Mucosa of descending colon (tissue), 3 donors: Measurements from ENCODE around the gene ZNF880. TPM values are rescaled to one million over a fixed set of nuclear protein-coding genes. Genes with fewer than 3 reads are reported as not detected.

Source experiments
- ATAC-seq: fragments of 200-7000 bp; cut with Tn5 transposase; one replicate; pipeline ENCODE4 v1.9.1; 2020; ENCODE audit warnings: mild to moderate bottlenecking, moderate library complexity
- DNase-seq, 3 donors: peaks; one replicate each; pipeline ENCODE4 v3.0.0-alpha.2; 2020
- H3K36me3 ChIP-seq: fragments of 200-600 bp; one replicate; pipeline ENCODE4 v1.8.0; 2021; ENCODE audit warnings: low read depth, mild to moderate bottlenecking
- H3K4me1 ChIP-seq: fragments of 200-600 bp; one replicate; pipeline ENCODE4 v1.8.0; 2021; ENCODE audit warnings: low read depth, mild to moderate bottlenecking
- H3K4me3 ChIP-seq: fragments of 200-600 bp; one replicate; pipeline ENCODE4 v1.8.0; 2021; ENCODE audit warnings: mild to moderate bottlenecking
- H3K9me3 ChIP-seq: fragments of 200-600 bp; one replicate; pipeline ENCODE4 v1.8.0; 2021; ENCODE audit warnings: mild to moderate bottlenecking
- intact Hi-C, 2 donors: fragments of 100-400 bp; cut with DNase I in 1 of 2; cut with micrococcal nuclease in 1 of 2; formaldehyde crosslinking; loops; one replicate each; pipeline versions ENCODE4 v1.11.0 to v1.11.1; 2022; cut with DNase I, micrococcal nuclease
- long read RNA-seq, 2 donors: library from polyadenylated mRNA; unstranded; transcript quantifications; one replicate each; pipeline ENCODE4 v2.0.0, GENCODE V29; 2019 to 2021
- total RNA-seq, 3 donors: library from RNA; stranded (reverse); fragmentation: NEBNext Ultra II Directional in 2 of 3; extraction: Animal tissue kit (Norgen Biotek cat#: 25700) in 2 of 3; gene quantifications; one replicate each; pipeline versions ENCODE4 v1.2.1 to v1.2.4, GENCODE V29; 2021 to 2023
- TF ChIP-seq, protein P1 (sequence below): fragments of 200-600 bp; IDR thresholded peaks from one replicate; pipeline ENCODE4 v1.8.0; 2022; ENCODE audit warnings: antibody characterized with exemption, mild to moderate bottlenecking
- donor health status: DM: no; HTN: no; CAD: no; lungs with moderate emphysema.
- donor health status: DM: no; HTN: no; CAD: no.
- donor health status: DM: no; HTN: yes; CAD: no.

Gene ZNF880
- total RNA-seq, result 10 to 100 TPM in 1 of 3 donors, 1 to 10 TPM in 2; 8.6 to 16.7 (median 9.6) TPM
- long read RNA-seq, donor 1, partial matches to known transcripts, result 0 of 9 reads
- long read RNA-seq, donor 1, other reads (novel, unspliced or antisense), result 0 of 9 reads
- long read RNA-seq, donor 2, partial matches to known transcripts, result 0 of 3 reads
- long read RNA-seq, donor 2, other reads (novel, unspliced or antisense), result 0 of 3 reads

GRCh38 chr19:52369559-52370340 lies at the start of gene ZNF880:
TSS of gene ZNF880 (plus strand) at chr19:52369923. CDS start at chr19:52369966, 43 bp downstream.
- Histone ChIP-seq H3K9me3 (peaks cover 84% of the 10 kb centered on the region), H3K4me3 (peak within 1 kb of the TSS; percentile 42), H3K4me1 (no peaks in the 10 kb centered on the region), H3K36me3 (peaks cover 6% of the 10 kb centered on the region)
- TF ChIP-seq, protein P1, sequence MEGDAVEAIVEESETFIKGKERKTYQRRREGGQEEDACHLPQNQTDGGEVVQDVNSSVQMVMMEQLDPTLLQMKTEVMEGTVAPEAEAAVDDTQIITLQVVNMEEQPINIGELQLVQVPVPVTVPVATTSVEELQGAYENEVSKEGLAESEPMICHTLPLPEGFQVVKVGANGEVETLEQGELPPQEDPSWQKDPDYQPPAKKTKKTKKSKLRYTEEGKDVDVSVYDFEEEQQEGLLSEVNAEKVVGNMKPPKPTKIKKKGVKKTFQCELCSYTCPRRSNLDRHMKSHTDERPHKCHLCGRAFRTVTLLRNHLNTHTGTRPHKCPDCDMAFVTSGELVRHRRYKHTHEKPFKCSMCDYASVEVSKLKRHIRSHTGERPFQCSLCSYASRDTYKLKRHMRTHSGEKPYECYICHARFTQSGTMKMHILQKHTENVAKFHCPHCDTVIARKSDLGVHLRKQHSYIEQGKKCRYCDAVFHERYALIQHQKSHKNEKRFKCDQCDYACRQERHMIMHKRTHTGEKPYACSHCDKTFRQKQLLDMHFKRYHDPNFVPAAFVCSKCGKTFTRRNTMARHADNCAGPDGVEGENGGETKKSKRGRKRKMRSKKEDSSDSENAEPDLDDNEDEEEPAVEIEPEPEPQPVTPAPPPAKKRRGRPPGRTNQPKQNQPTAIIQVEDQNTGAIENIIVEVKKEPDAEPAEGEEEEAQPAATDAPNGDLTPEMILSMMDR, result no peak
- peak; percentile 100 for ATAC-seq
- intact Hi-C loops, result no loop called here
- peak; percentile 92 to 94 (median 93) for DNase-seq

GRCh38 chr19:52322429-52322828 lies 47.3 kb upstream of the ZNF880 start:
- no peak for DNase-seq
- H3K4me3 ChIP-seq, result no peak overlapping the region
- H3K4me1 ChIP-seq, result no peaks in the 10 kb centered on the region
- ATAC-seq, result no peak
- intact Hi-C loops, result no loop called here
- H3K36me3 ChIP-seq, result peaks cover 44% of the 10 kb centered on the region
- H3K9me3 ChIP-seq, result peaks cover 100% of the 10 kb centered on the region
- TF ChIP-seq, protein P1, result no peak

DNA sequence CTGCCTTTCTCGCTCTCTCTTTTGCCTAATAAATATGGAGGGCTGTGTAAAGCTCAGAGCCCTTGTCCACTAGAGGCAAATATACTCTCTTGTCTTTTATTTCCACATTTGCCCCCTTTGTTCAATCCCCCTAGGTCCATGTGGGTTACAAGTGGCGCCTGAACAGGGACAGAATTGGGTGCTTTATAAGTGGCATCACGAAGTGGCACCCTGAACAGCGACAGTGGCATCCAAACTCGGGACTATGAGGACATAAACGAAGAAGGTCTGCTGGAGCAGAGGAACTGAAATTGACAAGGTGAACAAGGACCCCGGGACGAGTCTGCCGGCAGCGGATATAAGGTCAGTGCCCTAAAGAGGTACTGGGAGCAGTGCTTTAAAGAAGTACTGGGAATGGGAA lies 38.0 kb upstream of the ZNF880 start:
- no peaks in the 10 kb centered on the region for H3K36me3 ChIP-seq
- peaks cover 89% of the 10 kb centered on the region for H3K9me3 ChIP-seq
- H3K4me1 ChIP-seq, result no peaks in the 10 kb centered on the region
- H3K4me3 ChIP-seq, result no peak overlapping the region
- intact Hi-C loops, result no loop called here
- ATAC-seq (no peak), DNase-seq (peak in 1 of 3 donors; percentile 6)
- TF ChIP-seq, protein P1, result no peak

DNA sequence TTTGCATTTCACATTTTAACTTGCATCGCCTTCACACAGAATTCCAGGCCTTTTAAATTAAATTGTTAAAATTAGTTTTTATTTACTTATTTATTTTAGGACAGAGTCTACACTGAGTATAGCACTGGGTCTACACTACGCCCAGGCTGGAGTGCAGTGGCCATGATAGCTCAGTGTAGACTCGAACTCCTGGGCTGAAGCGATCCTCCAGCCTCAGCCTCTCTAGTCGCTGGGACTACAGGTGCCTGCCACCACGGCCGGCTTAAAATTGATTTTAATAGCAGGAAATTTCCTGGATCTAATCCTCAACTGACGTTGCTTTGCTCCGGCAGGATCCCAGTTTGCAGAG lies 34.0 kb upstream of the ZNF880 start:
- intact Hi-C loops, result no loop called here
- Histone ChIP-seq H3K4me3 (peak overlapping the region; percentile 50), H3K9me3 (peaks cover 50% of the 10 kb centered on the region), H3K36me3 (no peaks in the 10 kb centered on the region), H3K4me1 (peaks cover 3% of the 10 kb centered on the region)
- peak; percentile 21 for ATAC-seq
- TF ChIP-seq, protein P1, result no peak
- no peak for DNase-seq

DNA sequence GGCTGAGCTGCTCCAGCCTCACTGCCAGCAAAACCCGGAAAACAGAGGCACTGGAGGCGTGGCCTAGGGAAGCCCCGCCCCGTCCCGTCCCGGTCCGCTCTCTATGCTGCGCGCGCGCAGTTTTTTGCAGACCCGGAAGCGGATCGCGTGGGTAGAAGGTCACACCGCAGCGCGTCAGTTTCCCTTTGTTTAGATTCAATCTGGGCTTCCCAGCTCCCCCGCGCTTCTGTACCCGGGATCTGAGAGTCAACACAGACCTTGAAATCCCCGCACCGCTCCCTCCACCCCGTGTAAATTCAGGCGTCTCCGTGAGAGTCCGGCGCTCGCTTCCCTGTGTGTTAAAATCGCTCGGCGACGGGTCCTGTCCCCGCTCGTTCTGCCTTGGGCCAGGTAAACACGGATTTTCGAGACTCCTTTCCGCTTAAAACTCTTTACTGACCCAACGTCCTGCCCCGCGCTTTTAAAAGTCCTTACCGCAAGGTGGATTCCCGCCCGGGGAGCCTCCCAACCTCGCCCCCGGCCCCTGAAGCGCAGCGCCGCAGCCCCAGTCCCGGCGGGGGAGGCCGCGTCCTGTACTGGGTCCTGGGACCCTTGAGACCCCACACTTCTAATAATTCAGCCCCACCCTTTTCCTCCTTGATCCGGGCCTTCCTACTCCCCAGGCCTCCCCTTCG lies 33.5 kb upstream of the ZNF880 start, which contains the start of gene ZNF610:
ZNF610 (plus strand) TSS at position 127 of the 674 bp plus-strand sequence. CDS start 12,930 bp downstream, outside the sequence.
- Histone ChIP-seq H3K9me3 (peaks cover 45% of the 10 kb centered on the region), H3K4me3 (peak within 1 kb of the TSS; percentile 50), H3K4me1 (peaks cover 3% of the 10 kb centered on the region), H3K36me3 (no peaks in the 10 kb centered on the region)
- peak; percentile 100 for ATAC-seq
- TF ChIP-seq, protein P1, result no peak
- DNase-seq, result peak; percentile 89 to 94 (median 93)
- intact Hi-C loops, result no loop called here
